ENCODE data around the gene RTRAF. TPM values are rescaled to one million over a fixed set of nuclear protein-coding genes. Genes with fewer than 3 reads are reported as not detected.

The RTRAF gene
- total RNA-seq, 4 donors from 2014 or later: 15.7 to 48.3 (median 36.1) TPM

DNA sequence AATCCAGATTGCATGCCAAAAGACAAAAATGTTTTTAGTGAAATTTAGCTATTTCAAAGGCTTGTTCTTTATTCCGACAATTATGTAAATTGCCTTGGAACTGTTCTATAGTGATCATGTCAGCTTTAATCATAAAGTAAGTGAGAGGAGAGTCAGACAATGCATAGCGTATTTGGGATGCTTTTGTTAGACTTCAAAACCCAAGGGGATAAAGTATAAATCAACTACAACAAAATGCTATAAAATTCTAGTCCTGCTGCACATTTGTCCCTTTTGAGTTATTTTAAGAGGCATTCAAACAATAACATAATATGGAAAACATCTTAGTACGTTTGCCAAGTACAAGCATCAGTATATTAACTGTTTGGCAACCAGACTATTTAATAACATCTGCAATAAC, 11.3 kb downstream of the RTRAF start:
- H3K4me3 ChIP-seq: no peak overlapping the region
- H3K27me3 ChIP-seq: no peaks in the 10 kb centered on the region
- no peak overlapping the region for H3K27ac ChIP-seq
- no peak for DNase-seq
- no peaks in the 10 kb centered on the region for H3K9me3 ChIP-seq
- TF ChIP-seq POLR2A (IDR thresholded peaks at IDR 0.05): no peak
- TF ChIP-seq, protein P1, sequence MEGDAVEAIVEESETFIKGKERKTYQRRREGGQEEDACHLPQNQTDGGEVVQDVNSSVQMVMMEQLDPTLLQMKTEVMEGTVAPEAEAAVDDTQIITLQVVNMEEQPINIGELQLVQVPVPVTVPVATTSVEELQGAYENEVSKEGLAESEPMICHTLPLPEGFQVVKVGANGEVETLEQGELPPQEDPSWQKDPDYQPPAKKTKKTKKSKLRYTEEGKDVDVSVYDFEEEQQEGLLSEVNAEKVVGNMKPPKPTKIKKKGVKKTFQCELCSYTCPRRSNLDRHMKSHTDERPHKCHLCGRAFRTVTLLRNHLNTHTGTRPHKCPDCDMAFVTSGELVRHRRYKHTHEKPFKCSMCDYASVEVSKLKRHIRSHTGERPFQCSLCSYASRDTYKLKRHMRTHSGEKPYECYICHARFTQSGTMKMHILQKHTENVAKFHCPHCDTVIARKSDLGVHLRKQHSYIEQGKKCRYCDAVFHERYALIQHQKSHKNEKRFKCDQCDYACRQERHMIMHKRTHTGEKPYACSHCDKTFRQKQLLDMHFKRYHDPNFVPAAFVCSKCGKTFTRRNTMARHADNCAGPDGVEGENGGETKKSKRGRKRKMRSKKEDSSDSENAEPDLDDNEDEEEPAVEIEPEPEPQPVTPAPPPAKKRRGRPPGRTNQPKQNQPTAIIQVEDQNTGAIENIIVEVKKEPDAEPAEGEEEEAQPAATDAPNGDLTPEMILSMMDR (IDR thresholded peaks at IDR 0.05): no peak
- H3K4me1 ChIP-seq: no peaks in the 10 kb centered on the region
- H3K36me3 ChIP-seq: peaks cover 0 to 59% (median 0%) of the 10 kb centered on the region in 3 donors

DNA sequence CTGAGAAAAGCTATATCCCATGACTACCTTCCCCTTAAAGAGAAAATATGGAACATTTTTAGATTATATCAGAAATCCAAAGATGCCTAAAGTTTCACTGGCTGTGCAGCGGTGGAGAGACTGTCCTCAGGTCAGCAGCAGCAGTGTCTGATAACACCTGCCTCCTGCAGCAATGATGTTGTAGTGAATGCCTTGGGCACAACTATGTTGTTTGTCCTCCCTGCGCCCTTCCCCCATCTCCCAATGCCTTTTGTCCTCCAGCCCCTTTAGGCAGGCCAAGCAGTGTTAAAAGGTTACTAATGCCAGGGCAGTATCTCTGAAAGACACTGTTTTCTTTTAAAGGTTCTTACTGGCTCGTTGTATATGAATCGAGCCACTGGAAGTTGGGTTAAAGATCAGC, 13.2 kb downstream of the RTRAF start:
- H3K4me3 ChIP-seq: no peak overlapping the region
- DNase-seq: no peak
- H3K4me1 ChIP-seq: no peaks in the 10 kb centered on the region
- TF ChIP-seq POLR2A (IDR thresholded peaks at IDR 0.05): no peak
- TF ChIP-seq, protein P1 (IDR thresholded peaks at IDR 0.05): no peak
- H3K27ac ChIP-seq: peak overlapping the region in 1 of 4 donors; percentile 48
- peaks cover 0 to 73% (median 0%) of the 10 kb centered on the region in 3 donors for H3K36me3 ChIP-seq
- H3K9me3 ChIP-seq: no peaks in the 10 kb centered on the region
- no peaks in the 10 kb centered on the region for H3K27me3 ChIP-seq

DNA sequence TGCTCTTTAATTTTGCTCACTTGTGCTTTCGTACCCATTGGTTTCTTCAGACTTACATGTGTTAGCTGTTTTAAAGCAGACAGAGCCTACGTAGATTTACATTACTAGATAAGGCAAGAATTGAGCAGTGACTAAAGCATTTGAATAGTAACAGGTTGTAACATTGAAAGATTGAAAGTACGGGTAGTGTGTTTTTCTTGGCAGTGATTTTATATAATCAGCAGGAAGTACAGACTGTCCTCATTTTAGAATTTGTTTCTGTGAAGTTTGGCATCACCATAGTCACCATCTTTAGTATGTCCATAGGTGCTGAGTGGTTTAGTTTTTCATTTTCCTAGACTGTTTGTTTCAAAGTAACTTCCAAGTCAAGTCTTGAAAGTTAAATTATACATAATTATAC, 14.0 kb downstream of the RTRAF start:
- no peaks in the 10 kb centered on the region for H3K4me1 ChIP-seq
- peaks cover 0 to 81% (median 0%) of the 10 kb centered on the region in 3 donors for H3K36me3 ChIP-seq
- H3K27ac ChIP-seq: peak overlapping the region in 1 of 4 donors; percentile 65
- DNase-seq: no peak
- no peaks in the 10 kb centered on the region for H3K9me3 ChIP-seq
- H3K27me3 ChIP-seq: no peaks in the 10 kb centered on the region
- TF ChIP-seq, protein P1 (IDR thresholded peaks at IDR 0.05): no peak
- TF ChIP-seq POLR2A (IDR thresholded peaks at IDR 0.05): no peak
- no peak overlapping the region for H3K4me3 ChIP-seq

DNA sequence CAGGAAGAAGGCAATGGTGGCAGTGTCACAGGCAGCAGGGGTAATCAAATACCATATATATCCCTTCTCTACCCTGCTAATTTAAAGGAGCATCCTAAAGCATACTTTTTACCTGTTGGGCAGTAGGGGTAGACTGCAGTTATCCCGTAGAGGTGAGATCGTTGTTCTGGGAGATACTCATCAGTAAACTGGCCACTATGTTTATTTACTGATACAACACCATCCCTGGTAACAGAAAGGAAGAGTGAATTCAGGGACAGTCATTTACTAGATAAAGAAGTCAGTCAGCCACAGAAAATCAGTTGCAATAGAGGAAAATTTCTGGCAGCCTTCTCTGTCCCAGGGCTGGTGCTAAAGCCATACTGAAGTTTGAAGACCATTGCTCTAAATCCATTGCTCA, 16.3 kb downstream of the RTRAF start:
- Histone ChIP-seq H3K27ac (no peak overlapping the region), H3K4me3 (no peak overlapping the region), H3K27me3 (no peaks in the 10 kb centered on the region), H3K4me1 (no peaks in the 10 kb centered on the region), H3K9me3 (no peaks in the 10 kb centered on the region), H3K36me3 (peaks cover 0 to 91% (median 0%) of the 10 kb centered on the region in 3 donors)
- TF ChIP-seq, protein P1 (IDR thresholded peaks at IDR 0.05): no peak
- no peak for TF ChIP-seq POLR2A (IDR thresholded peaks at IDR 0.05)
- DNase-seq: no peak

DNA sequence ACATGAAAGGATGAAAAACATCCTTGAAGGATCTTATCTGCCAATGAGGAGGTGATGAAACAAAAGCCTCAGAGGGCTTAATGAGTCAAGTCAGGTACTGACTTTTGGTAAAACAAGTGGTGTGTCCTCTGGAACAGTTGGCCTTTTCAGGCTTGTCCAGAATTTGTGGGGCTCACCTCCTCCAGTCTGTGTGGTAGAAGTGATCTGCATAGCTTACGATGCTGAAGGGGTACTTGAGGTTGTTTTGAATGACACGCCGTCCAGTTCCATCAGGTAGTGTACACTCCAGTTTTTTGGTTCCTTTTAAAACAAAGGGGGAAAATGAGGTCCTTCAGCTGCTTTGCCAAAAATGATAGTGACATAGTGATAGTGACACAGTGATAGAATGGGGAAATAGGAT, 17.0 kb downstream of the RTRAF start:
- H3K27me3 ChIP-seq: no peaks in the 10 kb centered on the region
- peaks cover 0 to 91% (median 0%) of the 10 kb centered on the region in 3 donors for H3K36me3 ChIP-seq
- no peaks in the 10 kb centered on the region for H3K9me3 ChIP-seq
- H3K27ac ChIP-seq: no peak overlapping the region
- no peaks in the 10 kb centered on the region for H3K4me1 ChIP-seq
- no peak overlapping the region for H3K4me3 ChIP-seq
- no peak for TF ChIP-seq POLR2A (IDR thresholded peaks at IDR 0.05)
- no peak for DNase-seq

DNA sequence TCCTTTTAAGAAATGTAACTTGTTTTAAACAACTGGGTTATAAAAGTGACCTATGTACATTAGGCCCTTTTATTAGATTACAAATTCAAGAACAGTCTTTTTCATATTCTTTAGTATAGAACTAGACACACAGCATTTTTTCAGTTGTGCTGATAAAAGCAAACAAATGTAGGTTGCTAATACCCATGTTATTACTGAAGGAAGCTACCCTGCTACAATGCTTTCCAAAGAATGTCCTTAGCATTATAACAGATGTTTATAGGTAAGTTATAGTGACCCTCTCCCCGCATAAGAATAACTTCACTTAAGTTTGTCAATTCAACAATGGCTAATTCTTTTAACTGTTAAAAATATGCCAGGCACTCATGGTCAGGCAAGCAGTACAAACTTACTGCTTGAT, 17.9 kb downstream of the RTRAF start:
- H3K9me3 ChIP-seq: no peaks in the 10 kb centered on the region
- H3K27ac ChIP-seq: no peak overlapping the region
- H3K4me1 ChIP-seq: no peaks in the 10 kb centered on the region
- TF ChIP-seq, protein P1 (IDR thresholded peaks at IDR 0.05): no peak
- TF ChIP-seq POLR2A (IDR thresholded peaks at IDR 0.05): no peak
- H3K27me3 ChIP-seq: no peaks in the 10 kb centered on the region
- H3K36me3 ChIP-seq: peaks cover 0 to 87% (median 0%) of the 10 kb centered on the region in 3 donors
- no peak for DNase-seq
- H3K4me3 ChIP-seq: no peak overlapping the region
